NCI-H2196 (cell line): ENCODE measurements around the gene PMM1.
A peak's percentile ranks its signal among the peaks of the same experiment; 100 is the strongest.
"Not testable (repeated sequence)": the region's sequence is repeated elsewhere in the genome, so short reads cannot be mapped to it uniquely, and the experiment has no call there.

ENCODE experiments used
- DNase-seq: peaks from one replicate; lab custom pipeline; 2025; ENCODE audit not compliant: unreplicated experiment; lab: John Stamatoyannopoulos, UW

The PMM1 gene

DNA sequence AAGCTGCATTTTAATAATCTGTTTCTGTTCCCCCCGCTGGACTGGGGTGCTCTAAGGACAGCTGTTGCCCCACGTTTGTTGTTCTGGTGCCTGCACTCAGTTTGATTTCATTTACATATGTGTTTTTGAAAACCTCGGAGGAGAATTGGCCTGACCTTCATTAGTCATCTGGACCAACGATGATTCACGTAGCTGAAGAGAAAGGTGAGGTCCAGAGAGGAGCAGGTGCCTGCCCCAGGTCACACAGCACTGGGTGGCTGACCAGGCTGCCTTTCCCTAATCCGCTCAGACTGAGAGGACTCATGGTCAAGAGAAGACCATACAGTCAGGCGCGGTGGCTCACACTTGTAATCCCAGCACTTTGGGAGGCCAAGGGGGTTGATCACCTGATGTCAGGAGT is 25.1 kb downstream of the PMM1 start:
- no peak for DNase-seq

DNA sequence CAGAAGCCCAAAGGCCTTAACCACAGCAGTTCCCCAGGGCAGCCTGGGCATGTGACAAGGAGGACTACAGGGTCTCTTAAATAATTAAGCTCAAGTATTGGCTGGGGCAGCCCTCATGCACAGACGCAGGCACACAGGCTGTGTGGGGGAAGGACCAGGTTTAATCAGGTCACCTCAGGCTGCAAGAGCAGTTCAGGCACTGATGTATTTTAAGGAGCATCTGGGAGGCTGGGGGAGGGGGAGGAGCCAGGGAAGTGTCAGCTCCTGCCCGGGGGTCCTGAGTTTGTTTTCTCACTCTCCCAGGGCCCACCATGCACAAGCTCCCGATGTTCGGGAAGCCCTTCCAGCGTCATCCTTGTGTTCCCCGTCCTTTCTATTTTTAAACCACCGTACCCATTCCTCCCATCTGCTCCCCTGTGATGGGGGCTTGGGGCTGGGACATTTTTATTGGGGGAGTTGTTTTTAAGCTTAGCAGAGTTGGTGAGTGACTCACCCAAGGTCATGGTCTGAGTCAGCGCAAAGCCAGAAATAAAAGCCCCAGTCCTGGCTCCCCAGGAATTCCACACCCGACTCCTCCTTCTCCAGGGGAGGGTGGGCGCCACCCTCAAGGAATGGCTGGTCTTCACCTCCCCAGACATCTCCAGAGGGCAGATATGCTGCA is 26.5 kb downstream of the PMM1 start:
- no peak for DNase-seq

DNA sequence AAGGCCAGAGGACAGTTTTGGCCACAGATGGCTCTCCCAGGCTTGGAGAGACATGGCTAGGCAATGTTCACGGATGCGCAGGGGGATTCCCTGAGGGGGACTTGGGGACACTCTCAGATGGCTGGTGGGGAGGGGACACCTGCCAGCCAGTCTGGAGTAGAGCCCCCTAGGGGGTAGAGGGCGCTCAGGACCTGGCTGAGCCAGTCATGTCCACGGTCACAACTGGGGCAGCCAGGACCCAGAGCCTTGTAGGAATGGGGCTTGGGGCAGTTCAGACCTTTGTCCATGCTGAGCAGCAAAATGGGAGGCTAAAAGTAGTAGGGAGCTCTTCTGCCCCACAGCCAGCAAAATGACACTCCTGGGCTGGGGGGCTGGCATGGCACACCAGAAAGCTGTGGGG is 27.2 kb downstream of the PMM1 start:
- no peak for DNase-seq

DNA sequence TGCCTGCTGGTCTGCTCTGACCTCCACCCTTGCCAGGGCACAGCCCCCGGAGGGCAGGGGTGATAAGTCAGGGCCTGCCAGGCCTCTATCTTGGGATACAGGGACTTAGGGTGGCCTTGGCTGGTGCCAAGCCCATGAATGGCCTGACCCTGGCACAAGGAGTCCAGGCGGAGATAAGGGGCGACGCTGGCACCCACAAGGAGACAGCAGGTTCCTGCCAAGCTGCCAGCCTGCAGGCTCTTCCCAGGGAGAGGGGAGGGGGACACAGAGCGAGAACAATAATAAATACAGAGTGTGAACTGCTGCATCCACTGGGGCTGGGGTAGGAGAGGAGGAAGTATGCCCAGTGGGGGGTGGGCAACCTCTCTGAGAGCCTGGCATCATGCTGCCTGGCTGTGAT is 27.9 kb downstream of the PMM1 start:
- no peak for DNase-seq

DNA sequence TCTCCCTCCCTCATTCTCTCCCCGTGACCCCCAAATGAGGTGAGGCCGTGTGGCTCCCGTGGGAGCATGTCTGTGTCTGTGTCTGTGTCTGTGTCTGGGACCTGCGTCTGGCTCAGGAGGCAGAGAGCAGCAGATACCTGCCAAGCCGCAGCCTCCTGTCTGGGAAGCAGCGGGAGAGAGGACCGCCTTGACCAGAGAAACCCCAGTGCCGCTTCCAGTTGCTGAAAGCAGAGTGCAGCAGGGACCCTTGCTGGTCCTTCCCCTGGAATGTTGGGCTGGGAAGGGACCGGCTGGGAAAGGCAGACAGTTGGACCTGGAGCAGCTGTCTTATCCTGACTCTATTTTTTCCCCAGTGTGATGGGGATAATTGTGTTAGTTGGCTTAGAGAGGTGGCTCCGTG is 28.3 kb downstream of the PMM1 start:
- DNase-seq: no peak

DNA sequence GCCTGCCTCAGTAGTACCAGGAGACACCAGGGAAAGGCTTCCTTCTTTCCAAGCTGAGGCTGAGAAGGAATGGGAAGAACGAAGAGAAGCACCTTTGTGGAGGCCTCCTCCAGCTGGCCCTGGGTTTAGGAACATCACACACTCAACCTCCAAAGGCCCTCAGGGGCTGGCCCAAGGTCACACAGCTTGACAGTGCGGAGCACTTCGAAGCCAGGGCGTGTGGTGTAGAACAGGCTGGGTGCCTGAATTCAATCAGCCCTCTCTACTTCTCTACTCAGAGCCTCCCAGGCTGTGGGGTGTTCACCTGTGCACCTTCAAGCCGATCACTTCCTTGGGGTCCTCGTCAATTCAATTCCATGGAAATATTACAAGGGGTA is 29.6 kb downstream of the PMM1 start:
- DNase-seq: no peak

DNA sequence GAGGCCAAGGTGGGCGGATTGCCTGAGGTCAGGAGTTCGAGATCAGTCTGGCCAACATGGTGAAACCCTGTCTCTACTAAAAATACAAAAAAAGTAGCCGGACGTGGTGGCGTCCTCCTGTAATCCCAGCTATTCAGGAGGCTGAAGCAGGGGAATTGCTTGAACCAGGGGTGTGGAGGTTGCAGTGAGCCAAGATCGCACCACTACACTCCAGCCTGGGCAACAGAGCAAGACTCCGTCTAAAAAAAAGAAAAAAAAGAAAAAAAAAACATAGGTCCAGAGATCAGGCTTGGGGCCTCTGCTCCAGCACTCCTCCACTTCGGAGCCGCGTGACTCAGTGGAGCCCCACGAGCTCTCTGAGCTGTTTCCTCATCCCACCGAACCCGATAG is 31.4 kb downstream of the PMM1 start:
- DNase-seq: not testable (repeated sequence)

DNA sequence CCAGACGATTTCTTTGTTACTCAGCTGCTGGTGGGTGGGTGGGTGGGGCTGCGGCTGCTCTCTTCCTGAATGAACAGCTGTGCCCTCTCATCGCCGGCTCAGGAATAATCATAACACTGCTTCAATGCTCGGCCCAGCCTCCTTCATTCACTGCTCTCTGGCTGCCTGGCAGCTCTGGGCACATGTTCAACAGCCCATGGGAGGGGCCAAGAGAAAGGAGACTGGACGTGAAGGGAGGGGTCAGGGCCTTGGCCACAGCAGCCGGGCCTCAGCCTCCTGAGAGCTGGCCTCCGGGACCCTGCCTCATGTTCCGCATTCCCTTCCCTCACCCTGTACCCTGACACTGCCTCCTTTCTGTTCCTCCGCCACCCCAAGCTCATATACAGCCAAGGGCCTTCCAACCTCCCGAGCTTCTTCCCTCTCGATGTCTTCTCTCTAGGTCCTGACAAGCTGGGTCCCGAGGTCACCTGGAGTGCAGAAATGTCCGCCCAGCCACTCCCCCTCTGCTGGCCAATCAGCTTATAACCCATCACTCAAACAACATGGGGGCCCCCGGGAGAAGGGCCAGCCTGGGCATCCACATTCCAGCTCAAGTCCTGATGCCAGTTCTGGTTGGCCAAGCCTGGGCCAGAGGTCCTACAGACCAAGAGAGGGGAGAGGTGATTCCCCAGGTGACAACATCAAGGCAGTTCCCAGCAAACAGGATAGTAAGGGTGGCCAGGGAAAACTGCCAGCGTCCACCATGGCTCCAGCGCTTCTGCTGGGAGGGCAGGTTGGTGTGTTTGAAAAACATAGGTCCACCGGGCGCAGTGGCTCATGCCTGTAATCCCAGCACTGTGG is 32.0 kb downstream of the PMM1 start:
- peak; percentile 50 for DNase-seq

DNA sequence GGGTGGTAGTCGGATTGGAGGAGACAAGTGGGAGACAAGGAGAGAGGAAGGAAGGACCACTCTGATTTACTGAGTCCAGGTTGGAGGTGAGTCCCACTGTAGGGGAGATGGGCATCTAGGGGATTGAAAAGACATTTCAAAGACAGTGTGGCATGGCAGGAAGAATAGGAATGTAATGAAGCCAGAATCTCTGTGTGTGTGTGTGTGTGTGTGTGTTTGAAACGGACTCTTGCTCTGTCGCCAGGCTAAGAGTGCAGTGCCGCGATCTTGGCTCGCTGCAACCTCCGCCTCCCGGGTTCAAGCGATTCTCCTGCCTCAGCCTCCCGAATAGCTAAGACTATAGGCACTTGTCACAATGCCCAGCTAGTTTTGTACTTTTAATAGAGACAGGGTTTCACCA is 33.1 kb downstream of the PMM1 start:
- DNase-seq: no peak

DNA sequence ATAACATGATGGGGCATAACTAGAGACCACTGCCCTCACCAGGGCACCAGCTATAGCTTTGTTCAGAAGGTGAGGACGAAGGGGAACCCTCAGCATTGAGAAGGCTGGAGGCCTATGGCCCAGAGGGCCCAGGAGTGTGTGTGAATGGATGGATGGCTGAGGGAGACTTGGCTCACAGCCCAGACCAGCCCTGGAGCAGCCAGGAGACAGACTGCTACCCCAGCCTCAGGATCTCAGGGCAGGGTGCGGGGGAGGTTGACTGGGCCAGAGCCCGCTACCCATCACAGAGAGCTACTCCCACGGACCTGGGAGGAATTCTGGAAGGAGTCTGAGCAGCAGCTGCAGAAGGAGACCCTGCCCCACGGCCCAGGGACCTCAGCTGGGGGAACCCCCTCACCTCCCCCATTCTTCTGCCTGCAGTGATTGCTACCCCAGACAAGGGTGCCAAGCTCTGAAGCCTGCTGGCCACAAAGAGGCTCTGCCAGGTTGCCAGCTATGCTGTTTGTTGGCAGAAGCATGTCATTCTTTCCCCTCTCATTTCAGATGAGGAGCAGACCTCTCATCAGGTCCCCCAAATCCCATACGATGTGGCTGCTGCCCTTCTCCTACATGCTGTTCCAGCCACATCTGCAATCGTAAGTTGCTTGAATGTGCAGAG is 34.2 kb downstream of the PMM1 start:
- no peak for DNase-seq

DNA sequence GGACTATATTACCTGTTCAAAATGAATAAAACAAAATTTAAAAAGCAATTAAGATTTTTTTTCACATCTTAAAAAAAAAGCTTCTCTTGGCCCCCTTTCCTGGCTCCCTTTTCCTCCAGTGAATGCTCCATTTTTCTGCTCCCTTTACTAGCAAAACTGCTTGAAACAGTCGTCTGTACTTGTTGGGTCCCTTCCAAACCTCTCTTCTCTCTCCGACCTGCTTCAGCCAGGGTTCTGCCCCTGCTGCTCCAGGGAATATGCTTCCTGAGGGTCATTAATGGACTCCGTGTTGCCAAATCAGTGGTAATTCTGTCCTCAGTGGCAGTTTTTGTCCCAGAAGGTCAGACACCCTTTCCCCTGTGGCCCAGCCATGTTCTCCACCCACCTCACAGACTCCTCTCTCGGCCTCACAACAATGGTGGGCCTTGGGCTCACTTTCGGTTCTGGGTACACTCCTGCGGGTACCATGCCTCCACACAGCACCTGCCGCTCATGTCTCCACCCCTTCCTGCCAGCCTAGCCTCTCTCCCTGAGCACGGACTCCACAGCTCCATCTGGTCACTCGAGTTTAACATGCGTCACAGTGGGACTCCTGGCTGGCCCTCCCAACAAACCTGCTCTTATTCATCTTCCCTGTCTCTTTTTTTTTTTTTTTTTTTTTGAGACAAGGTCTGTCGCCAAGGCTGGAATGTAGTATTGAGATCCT is 37.6 kb downstream of the PMM1 start:
- DNase-seq: no peak

DNA sequence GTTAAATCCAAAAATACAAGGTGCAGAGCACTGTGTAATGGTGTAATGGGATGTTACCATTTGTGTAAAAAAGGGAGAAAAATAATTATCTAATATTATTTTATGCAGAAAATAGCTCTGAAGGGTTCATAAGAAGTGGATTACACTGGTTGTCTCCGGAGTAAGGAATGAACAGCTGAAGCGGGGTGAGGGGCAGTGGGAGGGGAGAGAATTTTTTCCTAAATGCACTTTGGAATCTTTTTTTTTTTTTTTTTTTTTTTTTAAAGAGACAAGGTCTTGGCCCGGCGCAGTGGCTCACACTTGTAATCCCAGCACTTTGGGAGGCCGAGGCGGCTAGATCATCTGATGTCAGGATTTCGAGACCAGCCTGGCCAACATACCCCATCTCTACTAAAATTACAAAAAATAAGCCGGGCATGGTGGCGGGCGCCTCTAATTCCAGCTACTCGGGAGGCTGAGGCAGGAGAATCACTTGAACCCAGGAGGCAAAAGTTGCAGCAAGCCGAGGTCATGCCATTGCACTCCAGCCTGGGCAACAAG is 38.6 kb downstream of the PMM1 start:
- no peak for DNase-seq

DNA sequence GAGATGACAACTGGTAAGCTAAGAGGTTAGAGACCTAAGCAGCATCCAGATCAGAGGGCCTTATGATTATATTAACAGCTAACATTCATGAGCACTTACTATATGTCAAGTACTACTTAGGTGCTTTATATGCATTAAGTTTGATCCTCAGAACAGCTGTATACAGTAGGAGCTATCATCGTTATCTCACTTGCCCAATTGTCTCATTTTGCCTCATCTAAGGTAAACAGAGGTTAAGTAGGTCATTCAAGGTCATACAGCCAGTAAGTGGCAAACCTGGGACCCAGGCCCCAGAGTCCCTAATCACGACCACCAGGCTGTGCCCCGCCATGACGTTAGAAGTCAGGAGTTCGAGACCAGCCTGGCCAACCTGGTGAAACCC is 40.8 kb downstream of the PMM1 start:
- DNase-seq: no peak

DNA sequence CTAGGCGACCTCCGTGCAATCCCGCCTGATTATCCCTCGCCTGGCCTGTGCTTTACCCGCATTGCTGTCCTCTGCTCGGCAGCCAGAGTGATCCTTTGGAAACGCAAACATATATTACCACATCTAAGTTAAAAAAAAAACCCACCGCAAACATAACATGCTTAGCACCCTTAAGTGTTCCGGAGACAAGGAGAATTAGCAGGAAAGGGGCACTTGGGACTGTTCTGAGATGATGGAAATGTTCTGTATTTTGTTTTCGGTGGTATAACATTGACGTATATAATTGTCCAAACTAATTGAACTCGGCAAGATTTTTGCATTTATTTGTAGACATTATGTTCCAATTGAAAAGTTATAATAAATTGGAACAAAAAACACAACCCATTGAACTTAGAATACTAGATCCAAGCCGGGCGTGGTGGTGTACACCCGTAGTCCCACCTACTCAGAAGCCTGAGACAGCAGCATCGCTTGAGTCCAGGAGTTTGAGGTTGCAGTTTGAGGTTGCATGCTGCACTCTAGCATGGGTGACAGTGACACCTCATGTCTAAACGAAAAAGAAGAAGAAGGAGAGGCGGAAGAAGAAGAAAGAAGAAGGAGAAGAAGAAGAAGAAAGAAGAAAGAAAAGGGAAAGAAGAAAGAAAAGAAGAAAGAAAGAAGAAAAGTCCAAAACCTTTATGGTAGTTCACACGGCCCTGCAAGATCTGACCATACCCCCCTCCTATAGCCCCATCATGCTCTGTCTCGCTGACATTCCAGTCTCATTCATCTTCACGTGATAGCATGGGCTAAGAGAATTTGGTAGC is 44.8 kb downstream of the PMM1 start:
- no peak for DNase-seq

DNA sequence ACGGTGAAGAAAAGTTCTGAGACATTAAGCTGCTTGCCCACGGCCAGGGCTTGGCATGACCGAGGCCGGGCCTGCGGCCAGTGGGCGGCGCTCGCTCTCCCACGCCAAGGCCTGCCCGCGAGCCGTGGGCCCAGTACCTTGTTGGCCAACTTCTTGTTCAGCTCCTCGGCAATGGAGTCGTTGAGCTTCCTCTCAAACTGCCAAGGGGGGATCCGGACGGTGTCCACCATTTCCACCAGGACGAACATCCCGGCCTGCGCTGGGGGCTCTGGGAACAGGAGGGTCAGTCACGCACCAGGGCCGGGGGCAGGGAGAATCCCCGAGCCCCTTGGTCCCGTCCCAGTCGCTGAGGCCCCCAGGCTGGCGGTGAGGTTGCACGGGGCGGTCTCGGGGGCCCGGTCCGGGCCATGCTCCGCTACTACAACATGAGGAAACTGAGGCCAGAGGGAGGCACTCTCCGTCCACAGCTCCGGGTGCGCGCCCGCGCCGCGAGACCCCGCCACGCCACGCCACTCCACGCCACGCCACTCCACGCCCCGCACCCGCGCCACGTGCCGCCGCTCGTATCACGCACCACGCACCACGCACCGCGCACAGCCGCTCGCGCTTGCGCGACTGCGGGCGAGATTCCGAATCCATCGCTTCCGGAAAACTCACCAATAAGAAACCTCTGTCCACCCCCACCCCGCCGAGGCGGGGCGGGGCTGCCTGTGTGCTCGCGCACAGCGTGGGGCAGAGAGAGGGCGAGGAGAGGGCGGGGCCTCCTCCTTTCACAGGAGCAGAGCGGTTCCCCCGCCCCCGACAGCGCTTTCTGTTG is 45.6 kb downstream of the PMM1 start, which contains the start of gene POLR3H:
TSS of gene POLR3H (minus strand) at position 617 of the 817 bp plus-strand sequence. CDS start at position 248, 369 bp downstream.
- DNase-seq: peak; percentile 99

DNA sequence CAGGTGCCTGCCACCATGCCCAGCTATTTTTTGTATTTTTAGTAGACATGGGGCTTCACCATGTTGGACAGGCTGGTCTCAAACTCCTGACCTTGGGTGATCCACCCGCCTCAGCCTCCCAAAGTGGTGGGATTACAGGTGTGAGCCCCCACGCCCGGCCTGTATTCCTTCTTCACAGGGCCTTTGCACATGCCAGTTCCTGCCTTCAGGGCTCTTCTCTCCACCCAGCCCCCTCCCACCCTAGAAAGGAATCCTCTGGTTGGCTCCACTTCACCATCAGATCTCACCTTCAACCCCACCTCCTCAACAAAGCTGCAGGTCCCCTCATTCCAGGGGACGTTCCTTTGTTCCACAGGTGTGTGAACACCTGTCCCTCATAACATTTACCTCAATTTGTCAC is 47.4 kb downstream of the PMM1 start:
- DNase-seq: no peak

DNA sequence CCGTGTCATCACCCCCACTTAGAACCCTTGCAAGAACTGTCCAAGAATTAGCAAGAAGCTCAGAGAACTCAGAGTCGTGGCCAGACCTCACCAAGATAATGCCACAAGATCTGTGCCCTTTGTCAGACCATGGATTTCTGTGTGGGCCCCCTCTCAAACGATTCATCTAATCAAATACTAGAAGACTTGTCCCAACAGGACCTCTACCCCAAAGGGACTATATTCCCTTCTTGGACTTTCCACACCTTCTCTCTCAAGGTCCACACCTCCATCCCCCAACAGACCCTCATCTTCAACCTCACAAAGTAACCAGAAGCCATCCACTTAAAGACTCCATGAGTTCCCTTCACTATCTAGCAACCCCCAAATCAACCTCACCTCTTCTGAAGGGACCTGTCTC is 48.2 kb downstream of the PMM1 start:
- no peak for DNase-seq

DNA sequence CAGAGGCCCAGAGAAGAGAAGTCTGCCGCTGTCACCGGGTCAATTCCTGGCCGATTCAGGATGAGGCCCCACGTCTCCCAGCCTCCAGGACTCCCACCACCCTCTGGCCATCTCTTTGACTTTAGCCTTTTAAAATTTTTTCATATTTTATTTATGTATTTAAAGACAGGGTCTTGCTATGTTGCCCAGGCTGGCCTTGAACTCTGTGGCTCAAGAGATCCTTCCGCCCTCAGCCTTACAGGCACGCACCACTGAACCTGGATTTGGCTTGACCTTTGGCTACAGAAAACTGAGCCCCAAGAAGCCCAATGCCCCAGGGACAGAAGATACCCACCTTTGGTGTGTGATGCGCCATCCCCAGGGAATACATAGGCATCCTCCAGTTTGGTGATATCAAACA is 49.3 kb downstream of the PMM1 start:
- no peak for DNase-seq

DNA sequence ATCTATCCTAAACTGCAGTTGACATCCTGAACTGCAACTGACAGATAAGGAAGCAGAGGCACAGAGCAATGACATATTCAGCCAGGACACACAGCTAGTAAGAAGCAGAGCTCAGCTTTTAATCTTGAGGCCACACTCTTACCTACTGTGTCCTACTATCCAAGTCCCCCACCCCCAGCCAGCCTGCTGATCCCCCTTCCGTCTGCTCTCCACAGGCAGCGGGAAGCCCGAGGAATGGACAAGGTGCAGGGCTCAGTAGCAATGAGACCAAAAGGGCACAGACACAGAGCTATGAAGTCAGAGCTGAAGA is 49.7 kb downstream of the PMM1 start:
- no peak for DNase-seq
